ENCODE data around the gene KRTAP1-3.

GRCh38 chr17:40993084-40993483 lies 41.6 kb downstream of the KRTAP1-3 start:
- no peak for TF ChIP-seq CTCF (IDR thresholded peaks at IDR 0.05)
- TF ChIP-seq POLR2A (IDR thresholded peaks at IDR 0.05): no peak

Measured in heart left ventricle (tissue), 13 donors.